Activated CD8-positive, alpha-beta T cell treated with anti-CD3 and anti-CD28 coated beads for 36 hours (primary cell): ENCODE results near the gene SYT14. TPM values are rescaled to one million over a fixed set of nuclear protein-coding genes. Genes with fewer than 3 reads are reported as not detected.

Source experiments
- ATAC-seq: fragments of 200-7000 bp; cut with Tn5 transposase; one replicate; pipeline ENCODE4 v1.10.0; 2021; ENCODE audit warnings: mild to moderate bottlenecking, moderate library complexity
- CTCF ChIA-PET: fragments of 350-600 bp; sonication (Branson Sonifier 250); formaldehyde crosslinking; loops from one replicate; lab custom pipeline; 2021; ENCODE audit warnings: antibody characterized with exemption; lab: Charles Lee
- POLR2A ChIA-PET: fragments of 350-600 bp; sonication (Branson Sonifier 250); formaldehyde crosslinking; loops from one replicate; lab custom pipeline; 2021; ENCODE audit warnings: antibody characterized with exemption; lab: Charles Lee
- DNase-seq: peaks from one replicate; pipeline ENCODE4 v3.0.0-alpha.2; 2020
- H3K27ac Mint-ChIP-seq: one replicate; pipeline ENCODE4 v1.8.0; 2021; ENCODE audit warnings: mild to moderate bottlenecking, mixed read lengths
- H3K27me3 Mint-ChIP-seq: one replicate; pipeline ENCODE4 v1.8.0; 2021; ENCODE audit warnings: mixed read lengths
- H3K36me3 Mint-ChIP-seq: one replicate; pipeline ENCODE4 v1.8.0; 2021; ENCODE audit warnings: low read depth, mixed read lengths
- H3K4me1 Mint-ChIP-seq: one replicate; pipeline ENCODE4 v1.8.0; 2021; ENCODE audit warnings: low read depth, mixed read lengths
- H3K4me3 Mint-ChIP-seq: one replicate; pipeline ENCODE4 v1.8.0; 2021; ENCODE audit warnings: mild to moderate bottlenecking, moderate library complexity, mixed read lengths
- H3K9me3 Mint-ChIP-seq: one replicate; pipeline ENCODE4 v1.8.0; 2021; ENCODE audit warnings: mixed read lengths
- intact Hi-C: fragments of 100-400 bp; cut with micrococcal nuclease; formaldehyde crosslinking; loops from one replicate; pipeline ENCODE4 v1.10.0; 2022
- total RNA-seq, 2 experiments: library from RNA; stranded (reverse); gene quantifications; one replicate each; pipeline ENCODE4 v1.2.3, GENCODE V29; 2021
- TF ChIP-seq, protein P1 (sequence below): fragments of 200-600 bp; IDR thresholded peaks from one replicate; pipeline ENCODE4 v1.8.0; 2022; ENCODE audit warnings: antibody characterized with exemption, mild to moderate bottlenecking

Gene SYT14
- total RNA-seq, 2 experiments from 2014 or later = not detected

- H3K4me3 Mint-ChIP-seq = no peak overlapping the region
- peaks cover 1% of the 10 kb centered on the region for H3K27me3 Mint-ChIP-seq
- no peaks in the 10 kb centered on the region for H3K36me3 Mint-ChIP-seq
- TF ChIP-seq, protein P1, sequence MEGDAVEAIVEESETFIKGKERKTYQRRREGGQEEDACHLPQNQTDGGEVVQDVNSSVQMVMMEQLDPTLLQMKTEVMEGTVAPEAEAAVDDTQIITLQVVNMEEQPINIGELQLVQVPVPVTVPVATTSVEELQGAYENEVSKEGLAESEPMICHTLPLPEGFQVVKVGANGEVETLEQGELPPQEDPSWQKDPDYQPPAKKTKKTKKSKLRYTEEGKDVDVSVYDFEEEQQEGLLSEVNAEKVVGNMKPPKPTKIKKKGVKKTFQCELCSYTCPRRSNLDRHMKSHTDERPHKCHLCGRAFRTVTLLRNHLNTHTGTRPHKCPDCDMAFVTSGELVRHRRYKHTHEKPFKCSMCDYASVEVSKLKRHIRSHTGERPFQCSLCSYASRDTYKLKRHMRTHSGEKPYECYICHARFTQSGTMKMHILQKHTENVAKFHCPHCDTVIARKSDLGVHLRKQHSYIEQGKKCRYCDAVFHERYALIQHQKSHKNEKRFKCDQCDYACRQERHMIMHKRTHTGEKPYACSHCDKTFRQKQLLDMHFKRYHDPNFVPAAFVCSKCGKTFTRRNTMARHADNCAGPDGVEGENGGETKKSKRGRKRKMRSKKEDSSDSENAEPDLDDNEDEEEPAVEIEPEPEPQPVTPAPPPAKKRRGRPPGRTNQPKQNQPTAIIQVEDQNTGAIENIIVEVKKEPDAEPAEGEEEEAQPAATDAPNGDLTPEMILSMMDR = no peak
- no peak overlapping the region for H3K27ac Mint-ChIP-seq
- ChIA-PET CTCF (no interaction called here), POLR2A (no interaction called here)
- no peaks in the 10 kb centered on the region for H3K4me1 Mint-ChIP-seq
- no peak for ATAC-seq
- H3K9me3 Mint-ChIP-seq = no peaks in the 10 kb centered on the region
- intact Hi-C loops = no loop called here
- DNase-seq = no peak
Observed at GRCh38 chr1:210132582-210132981, 194.6 kb downstream of the SYT14 start.

DNA sequence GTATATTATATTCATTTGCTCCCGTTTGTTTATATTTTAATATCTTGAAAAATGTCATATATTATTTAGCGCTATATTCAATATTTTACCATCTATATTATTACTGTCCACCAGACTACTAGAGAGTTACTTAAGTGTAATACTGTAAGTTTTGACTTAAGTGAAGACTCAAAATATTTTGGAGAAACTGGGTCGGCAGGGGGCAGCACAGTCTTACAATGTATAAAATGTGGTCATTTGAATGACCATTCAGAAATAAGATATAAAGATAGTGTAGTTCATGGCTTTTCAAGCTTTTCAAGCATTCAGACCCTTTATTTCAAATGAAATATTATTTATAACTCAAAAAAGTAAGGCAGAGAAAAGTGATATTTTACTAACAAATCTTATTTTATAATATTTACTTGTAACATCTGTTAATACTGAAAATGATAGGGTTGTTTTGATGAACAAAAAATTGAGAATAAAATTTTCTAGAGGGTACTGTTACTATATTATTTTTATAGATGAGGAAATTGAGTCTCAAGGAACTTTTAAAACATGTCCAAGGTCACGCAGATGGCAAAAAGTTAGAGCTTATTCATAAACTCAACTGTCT, 205.5 kb downstream of the SYT14 start:
- DNase-seq (peak; percentile 86), ATAC-seq (no peak)
- TF ChIP-seq, protein P1 = peak; percentile 70
- Mint-ChIP-seq H3K36me3 (no peaks in the 10 kb centered on the region), H3K4me1 (no peaks in the 10 kb centered on the region), H3K27me3 (peaks cover 17% of the 10 kb centered on the region), H3K27ac (no peak overlapping the region), H3K4me3 (no peak overlapping the region), H3K9me3 (peaks cover 3% of the 10 kb centered on the region)
- ChIA-PET POLR2A (no interaction called here), CTCF (interaction anchor here (0.9 to 2.1 kb wide), 9 partner anchors 9 to 259 kb away, joined by 3 to 21 read pairs (median 6); no protein-coding TSS in a partner anchor)
- intact Hi-C loops = loop anchor here (1.0 to 2.0 kb wide), 2 partner anchors 168 to 257 kb away; no protein-coding TSS in a partner anchor

DNA sequence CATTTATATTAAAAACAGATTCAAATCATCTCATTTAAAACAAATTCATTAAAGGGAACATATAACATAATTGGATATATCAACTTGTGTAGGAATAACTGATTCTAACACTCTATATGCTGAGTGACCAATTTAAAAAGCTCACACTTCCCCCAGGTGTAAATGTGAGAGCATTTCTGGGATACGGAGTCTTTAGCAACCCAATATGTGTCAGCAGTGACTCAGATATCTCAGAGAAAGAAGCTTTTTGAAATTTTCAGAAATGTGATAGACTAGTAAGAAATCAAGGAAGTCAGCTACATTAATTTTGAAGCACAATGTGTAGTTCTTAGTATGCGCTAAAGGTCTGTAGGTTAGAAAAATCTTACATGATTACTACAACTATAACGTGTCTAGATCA, 206.7 kb downstream of the SYT14 start:
- CTCF ChIA-PET = interaction anchor here (1.4 to 1.7 kb wide), 2 partner anchors 89 to 170 kb away, joined by 5 to 6 read pairs; no protein-coding TSS in a partner anchor
- no peak overlapping the region for H3K4me3 Mint-ChIP-seq

DNA sequence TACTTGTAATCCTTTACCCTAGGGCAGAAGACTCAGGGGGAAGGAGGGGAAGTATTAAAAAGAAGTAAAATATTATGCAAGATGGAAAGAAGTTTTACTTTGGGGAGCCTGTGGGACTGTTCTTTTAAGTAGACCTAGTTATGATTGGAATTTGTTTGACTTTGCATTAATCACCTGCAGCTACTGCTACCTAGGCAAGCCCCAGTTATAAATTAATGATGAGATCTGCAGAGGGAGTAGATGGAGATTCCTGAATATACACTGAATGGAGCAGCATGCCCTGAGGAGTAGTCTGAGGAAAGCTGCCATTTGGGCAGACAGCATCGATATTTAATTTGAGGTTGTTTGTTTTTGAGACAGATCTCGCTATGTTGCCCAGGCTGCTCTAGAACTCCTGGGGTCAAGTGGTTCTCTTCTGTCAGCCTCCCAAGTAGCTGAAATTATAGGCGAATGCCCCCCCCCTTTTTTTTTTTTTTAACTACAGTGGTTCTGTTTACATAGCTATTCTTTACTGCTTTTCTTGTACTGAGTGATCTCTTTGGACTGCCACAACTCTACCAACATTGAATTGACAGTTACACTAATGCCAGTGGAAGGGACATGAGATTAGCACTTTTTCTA, 213.1 kb downstream of the SYT14 start:
- DNase-seq (no peak), ATAC-seq (no peak)
- Mint-ChIP-seq H3K4me1 (no peaks in the 10 kb centered on the region), H3K4me3 (no peak overlapping the region), H3K36me3 (no peaks in the 10 kb centered on the region), H3K9me3 (no peaks in the 10 kb centered on the region), H3K27ac (no peak overlapping the region), H3K27me3 (peaks cover 2% of the 10 kb centered on the region)
- intact Hi-C loops = no loop called here
- TF ChIP-seq, protein P1 = no peak
- POLR2A ChIA-PET = no interaction called here
- CTCF ChIA-PET = no interaction called here

More for the DNA sequence above, 206.7 kb downstream of the SYT14 start:
- Mint-ChIP-seq H3K27me3 (peaks cover 15% of the 10 kb centered on the region), H3K36me3 (no peaks in the 10 kb centered on the region), H3K4me1 (no peaks in the 10 kb centered on the region), H3K27ac (no peak overlapping the region), H3K9me3 (peaks cover 3% of the 10 kb centered on the region)
- DNase-seq (no peak), ATAC-seq (no peak)
- POLR2A ChIA-PET = no interaction called here
- intact Hi-C loops = no loop called here
- TF ChIP-seq, protein P1 = no peak

DNA sequence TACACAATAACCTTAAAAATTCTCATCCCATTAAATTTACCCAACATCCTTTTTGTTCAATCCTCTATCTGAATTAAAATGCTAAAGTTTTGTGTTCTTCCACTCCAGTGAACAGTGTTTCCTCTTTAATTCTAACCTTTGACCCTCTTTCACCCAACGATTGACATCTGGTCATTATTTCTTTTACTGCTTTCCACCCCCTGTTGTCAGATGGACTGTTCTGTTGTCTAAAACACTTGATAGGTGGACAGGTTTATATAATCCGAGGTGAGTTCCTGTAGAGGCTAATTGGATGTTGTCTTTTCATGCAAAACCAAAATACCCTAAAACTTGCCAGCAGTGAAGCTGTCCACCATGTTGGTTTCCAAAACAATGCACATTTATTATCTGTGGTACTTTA, 221.2 kb downstream of the SYT14 start:
- POLR2A ChIA-PET = no interaction called here
- ATAC-seq (no peak), DNase-seq (no peak)
- CTCF ChIA-PET = no interaction called here
- TF ChIP-seq, protein P1 = no peak
- peaks cover 5% of the 10 kb centered on the region for H3K27me3 Mint-ChIP-seq
- no peaks in the 10 kb centered on the region for H3K36me3 Mint-ChIP-seq
- intact Hi-C loops = no loop called here
- no peaks in the 10 kb centered on the region for H3K4me1 Mint-ChIP-seq
- H3K27ac Mint-ChIP-seq = no peak overlapping the region
- no peak overlapping the region for H3K4me3 Mint-ChIP-seq
- H3K9me3 Mint-ChIP-seq = no peaks in the 10 kb centered on the region
